ENCODE results near the gene S100A4.

DNA sequence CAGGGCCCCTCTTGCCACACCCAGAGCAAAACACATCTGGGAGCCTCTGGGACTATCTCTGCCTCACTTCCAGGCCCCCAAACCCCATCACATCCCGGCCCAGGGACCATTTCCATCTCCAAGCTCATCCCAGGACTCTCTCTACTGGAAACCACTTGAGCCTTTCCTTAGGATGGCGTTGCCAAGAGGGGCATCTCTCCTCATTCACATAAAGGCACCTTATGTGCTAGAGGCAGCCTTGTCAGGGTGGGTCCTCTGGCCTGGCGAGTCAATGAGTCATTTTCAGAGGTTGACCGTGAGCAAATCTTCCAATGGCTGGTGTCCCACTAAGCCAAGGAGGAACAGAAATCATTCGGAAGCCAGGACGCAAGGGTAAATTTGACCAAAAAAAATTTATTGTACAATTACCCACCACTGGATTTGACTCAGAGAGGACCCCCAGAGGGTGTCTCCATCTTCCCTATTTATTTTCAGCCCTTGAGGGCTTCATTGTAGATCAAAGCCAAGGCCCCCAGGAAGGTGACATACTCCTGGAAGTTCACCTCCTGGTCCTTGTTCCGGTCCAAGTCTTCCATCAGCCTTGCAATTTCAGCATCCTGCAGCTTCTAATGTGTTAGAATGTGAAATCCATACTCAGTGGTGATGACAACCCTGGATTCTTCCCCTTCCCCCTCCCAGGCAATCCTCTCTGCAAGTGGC, 11.2 kb downstream of the S100A4 start:
- TF ChIP-seq, protein P1, sequence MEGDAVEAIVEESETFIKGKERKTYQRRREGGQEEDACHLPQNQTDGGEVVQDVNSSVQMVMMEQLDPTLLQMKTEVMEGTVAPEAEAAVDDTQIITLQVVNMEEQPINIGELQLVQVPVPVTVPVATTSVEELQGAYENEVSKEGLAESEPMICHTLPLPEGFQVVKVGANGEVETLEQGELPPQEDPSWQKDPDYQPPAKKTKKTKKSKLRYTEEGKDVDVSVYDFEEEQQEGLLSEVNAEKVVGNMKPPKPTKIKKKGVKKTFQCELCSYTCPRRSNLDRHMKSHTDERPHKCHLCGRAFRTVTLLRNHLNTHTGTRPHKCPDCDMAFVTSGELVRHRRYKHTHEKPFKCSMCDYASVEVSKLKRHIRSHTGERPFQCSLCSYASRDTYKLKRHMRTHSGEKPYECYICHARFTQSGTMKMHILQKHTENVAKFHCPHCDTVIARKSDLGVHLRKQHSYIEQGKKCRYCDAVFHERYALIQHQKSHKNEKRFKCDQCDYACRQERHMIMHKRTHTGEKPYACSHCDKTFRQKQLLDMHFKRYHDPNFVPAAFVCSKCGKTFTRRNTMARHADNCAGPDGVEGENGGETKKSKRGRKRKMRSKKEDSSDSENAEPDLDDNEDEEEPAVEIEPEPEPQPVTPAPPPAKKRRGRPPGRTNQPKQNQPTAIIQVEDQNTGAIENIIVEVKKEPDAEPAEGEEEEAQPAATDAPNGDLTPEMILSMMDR (IDR thresholded peaks at IDR 0.05), result no peak
- TF ChIP-seq POLR2A (IDR thresholded peaks at IDR 0.05), result no peak
